ENCODE data around the gene MAP2K4. TPM values are rescaled to one million over a fixed set of nuclear protein-coding genes. Genes with fewer than 3 reads are reported as not detected.

The MAP2K4 gene
- total and polyA plus RNA-seq, 2 of the 13 experiments (the other 11 are each of a cell fraction or from before 2014, with no cell fraction given), result 21.5 to 35.6 TPM

DNA sequence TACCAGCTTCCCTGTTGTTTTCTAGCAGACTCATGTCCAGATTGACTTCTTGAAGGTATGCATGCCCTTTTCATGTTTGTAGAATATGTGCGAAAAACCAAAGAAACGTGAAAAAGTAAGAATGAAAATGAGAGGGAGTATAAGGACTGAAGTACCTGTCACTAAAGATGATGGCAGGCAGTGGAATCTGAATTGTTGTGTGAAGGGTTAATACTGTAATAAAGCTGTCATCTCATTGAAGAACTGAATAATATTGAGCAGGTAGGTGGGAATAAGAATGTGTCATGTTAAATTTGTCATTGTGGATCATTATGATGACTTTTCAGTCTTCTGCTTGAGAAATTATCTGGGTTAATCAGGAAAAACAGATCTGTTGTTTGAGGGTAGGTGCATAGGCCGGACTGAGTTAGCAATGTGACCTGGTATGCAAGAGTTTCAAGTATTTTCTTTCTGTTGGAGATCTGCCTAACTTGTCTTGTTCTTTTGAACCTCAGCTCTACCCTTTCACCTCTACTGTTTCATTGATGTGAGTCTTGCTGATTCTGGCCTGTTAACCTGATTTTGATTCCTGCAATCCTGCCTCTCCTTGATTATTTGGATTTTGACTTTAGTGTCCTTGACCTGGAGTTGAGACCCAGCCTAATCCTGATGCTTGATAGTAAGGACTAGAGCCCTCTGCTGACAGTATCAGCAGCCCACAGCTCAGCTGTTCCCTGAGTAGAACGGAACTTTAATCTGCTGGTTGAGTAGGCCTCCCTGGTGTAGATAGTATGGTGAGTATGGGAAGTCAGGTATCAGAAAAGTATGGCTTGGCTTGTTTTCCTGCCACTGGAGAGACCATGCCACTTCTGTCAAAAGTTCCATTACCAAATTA is 64.6 kb downstream of the MAP2K4 start (continued):
- TF ChIP-seq, protein P1, sequence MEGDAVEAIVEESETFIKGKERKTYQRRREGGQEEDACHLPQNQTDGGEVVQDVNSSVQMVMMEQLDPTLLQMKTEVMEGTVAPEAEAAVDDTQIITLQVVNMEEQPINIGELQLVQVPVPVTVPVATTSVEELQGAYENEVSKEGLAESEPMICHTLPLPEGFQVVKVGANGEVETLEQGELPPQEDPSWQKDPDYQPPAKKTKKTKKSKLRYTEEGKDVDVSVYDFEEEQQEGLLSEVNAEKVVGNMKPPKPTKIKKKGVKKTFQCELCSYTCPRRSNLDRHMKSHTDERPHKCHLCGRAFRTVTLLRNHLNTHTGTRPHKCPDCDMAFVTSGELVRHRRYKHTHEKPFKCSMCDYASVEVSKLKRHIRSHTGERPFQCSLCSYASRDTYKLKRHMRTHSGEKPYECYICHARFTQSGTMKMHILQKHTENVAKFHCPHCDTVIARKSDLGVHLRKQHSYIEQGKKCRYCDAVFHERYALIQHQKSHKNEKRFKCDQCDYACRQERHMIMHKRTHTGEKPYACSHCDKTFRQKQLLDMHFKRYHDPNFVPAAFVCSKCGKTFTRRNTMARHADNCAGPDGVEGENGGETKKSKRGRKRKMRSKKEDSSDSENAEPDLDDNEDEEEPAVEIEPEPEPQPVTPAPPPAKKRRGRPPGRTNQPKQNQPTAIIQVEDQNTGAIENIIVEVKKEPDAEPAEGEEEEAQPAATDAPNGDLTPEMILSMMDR (CRISPR knock-in tag; IDR thresholded peaks at IDR 0.05), result peak; percentile 54
- TF ChIP-seq KLF6 (CRISPR knock-in tag; IDR thresholded peaks at IDR 0.05) (no peak), CCAR2 (optimal IDR thresholded peaks at IDR 0.05; ENCODE audit: low read depth, low read length) (no peak), ZNF792 (CRISPR knock-in tag; IDR thresholded peaks at IDR 0.05) (no peak), BORCS8-MEF2B (CRISPR knock-in tag; IDR thresholded peaks at IDR 0.05) (no peak), ZFP36L1 (CRISPR knock-in tag; IDR thresholded peaks at IDR 0.05) (no peak), ZNF605 (CRISPR knock-in tag; IDR thresholded peaks at IDR 0.05) (no peak), NFYC (CRISPR knock-in tag; IDR thresholded peaks at IDR 0.05) (no peak), ZNF367 (CRISPR knock-in tag; IDR thresholded peaks at IDR 0.05; ENCODE audit: borderline replicate concordance) (no peak), NFIC (IDR thresholded peaks at IDR 0.05; ENCODE audit: low read length) (no peak), NFATC3 (CRISPR knock-in tag; IDR thresholded peaks at IDR 0.05) (no peak), ZNF10 (CRISPR knock-in tag; IDR thresholded peaks at IDR 0.05; ENCODE audit: borderline replicate concordance, low read depth) (no peak), SP2 (CRISPR knock-in tag; IDR thresholded peaks at IDR 0.05) (no peak), ZNF530 (CRISPR knock-in tag; IDR thresholded peaks at IDR 0.05; ENCODE audit: low read depth) (no peak)
- TF ChIP-seq, protein P2, sequence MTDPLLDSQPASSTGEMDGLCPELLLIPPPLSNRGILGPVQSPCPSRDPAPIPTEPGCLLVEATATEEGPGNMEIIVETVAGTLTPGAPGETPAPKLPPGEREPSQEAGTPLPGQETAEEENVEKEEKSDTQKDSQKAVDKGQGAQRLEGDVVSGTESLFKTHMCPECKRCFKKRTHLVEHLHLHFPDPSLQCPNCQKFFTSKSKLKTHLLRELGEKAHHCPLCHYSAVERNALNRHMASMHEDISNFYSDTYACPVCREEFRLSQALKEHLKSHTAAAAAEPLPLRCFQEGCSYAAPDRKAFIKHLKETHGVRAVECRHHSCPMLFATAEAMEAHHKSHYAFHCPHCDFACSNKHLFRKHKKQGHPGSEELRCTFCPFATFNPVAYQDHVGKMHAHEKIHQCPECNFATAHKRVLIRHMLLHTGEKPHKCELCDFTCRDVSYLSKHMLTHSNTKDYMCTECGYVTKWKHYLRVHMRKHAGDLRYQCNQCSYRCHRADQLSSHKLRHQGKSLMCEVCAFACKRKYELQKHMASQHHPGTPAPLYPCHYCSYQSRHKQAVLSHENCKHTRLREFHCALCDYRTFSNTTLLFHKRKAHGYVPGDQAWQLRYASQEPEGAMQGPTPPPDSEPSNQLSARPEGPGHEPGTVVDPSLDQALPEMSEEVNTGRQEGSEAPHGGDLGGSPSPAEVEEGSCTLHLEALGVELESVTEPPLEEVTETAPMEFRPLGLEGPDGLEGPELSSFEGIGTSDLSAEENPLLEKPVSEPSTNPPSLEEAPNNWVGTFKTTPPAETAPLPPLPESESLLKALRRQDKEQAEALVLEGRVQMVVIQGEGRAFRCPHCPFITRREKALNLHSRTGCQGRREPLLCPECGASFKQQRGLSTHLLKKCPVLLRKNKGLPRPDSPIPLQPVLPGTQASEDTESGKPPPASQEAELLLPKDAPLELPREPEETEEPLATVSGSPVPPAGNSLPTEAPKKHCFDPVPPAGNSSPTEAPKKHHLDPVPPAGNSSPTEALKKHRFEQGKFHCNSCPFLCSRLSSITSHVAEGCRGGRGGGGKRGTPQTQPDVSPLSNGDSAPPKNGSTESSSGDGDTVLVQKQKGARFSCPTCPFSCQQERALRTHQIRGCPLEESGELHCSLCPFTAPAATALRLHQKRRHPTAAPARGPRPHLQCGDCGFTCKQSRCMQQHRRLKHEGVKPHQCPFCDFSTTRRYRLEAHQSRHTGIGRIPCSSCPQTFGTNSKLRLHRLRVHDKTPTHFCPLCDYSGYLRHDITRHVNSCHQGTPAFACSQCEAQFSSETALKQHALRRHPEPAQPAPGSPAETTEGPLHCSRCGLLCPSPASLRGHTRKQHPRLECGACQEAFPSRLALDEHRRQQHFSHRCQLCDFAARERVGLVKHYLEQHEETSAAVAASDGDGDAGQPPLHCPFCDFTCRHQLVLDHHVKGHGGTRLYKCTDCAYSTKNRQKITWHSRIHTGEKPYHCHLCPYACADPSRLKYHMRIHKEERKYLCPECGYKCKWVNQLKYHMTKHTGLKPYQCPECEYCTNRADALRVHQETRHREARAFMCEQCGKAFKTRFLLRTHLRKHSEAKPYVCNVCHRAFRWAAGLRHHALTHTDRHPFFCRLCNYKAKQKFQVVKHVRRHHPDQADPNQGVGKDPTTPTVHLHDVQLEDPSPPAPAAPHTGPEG (CRISPR knock-in tag; IDR thresholded peaks at IDR 0.05), result no peak
- TF ChIP-seq, protein P3, sequence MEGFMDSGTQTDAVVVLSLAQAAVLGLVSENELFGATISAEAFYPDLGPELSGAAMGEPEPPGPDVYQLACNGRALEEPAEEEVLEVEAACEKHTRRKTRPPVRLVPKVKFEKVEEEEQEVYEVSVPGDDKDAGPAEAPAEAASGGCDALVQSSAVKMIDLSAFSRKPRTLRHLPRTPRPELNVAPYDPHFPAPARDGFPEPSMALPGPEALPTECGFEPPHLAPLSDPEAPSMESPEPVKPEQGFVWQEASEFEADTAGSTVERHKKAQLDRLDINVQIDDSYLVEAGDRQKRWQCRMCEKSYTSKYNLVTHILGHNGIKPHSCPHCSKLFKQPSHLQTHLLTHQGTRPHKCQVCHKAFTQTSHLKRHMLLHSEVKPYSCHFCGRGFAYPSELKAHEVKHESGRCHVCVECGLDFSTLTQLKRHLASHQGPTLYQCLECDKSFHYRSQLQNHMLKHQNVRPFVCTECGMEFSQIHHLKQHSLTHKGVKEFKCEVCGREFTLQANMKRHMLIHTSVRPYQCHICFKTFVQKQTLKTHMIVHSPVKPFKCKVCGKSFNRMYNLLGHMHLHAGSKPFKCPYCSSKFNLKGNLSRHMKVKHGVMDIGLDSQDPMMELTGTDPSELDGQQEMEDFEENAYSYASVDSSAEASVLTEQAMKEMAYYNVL (CRISPR knock-in tag; IDR thresholded peaks at IDR 0.05; ENCODE audit: borderline replicate concordance), result no peak
- TF ChIP-seq, protein P4, sequence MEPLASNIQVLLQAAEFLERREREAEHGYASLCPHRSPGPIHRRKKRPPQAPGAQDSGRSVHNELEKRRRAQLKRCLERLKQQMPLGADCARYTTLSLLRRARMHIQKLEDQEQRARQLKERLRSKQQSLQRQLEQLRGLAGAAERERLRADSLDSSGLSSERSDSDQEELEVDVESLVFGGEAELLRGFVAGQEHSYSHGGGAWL (CRISPR knock-in tag; IDR thresholded peaks at IDR 0.05), result no peak
- TF ChIP-seq, protein P5, sequence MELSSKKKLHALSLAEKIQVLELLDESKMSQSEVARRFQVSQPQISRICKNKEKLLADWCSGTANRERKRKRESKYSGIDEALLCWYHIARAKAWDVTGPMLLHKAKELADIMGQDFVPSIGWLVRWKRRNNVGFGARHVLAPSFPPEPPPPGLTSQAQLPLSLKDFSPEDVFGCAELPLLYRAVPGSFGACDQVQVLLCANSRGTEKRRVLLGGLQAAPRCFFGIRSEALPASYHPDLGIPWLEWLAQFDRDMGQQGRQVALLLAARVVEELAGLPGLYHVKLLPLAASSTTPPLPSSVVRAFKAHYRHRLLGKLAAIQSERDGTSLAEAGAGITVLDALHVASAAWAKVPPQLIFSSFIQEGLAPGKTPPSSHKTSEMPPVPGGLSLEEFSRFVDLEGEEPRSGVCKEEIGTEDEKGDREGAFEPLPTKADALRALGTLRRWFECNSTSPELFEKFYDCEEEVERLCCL (CRISPR knock-in tag; IDR thresholded peaks at IDR 0.05; ENCODE audit: borderline replicate concordance), result no peak
